Epidermal melanocyte (primary cell): ENCODE measurements around the gene CTNND1.

Source experiments
- DNase-seq: peaks from one replicate; pipeline ENCODE4 v3.0.0; 2011; ENCODE audit warnings: low spot score; ENCODE audit not compliant: insufficient read length

CTNND1 gene

DNA sequence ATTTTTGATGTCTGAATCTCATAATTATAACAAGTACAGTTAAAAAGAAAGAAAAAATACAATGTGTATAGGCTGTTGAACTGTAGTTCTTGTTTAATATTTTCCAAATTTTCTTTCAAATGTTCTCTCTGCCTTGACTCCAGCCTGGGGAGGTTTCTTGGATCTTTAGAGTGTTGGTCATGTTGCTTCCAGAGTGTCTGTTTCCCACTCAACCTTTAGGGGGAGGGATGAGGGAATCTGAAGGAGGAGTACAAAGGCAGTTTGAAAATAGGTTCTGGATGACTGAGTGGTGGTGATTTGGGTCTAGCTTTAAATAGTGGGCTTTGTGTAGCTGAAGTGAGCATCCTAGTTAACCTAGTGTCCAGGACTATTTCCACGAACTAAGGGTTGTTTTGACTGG, 2.0 kb downstream of the CTNND1 start:
- DNase-seq: peak; percentile 53

DNA sequence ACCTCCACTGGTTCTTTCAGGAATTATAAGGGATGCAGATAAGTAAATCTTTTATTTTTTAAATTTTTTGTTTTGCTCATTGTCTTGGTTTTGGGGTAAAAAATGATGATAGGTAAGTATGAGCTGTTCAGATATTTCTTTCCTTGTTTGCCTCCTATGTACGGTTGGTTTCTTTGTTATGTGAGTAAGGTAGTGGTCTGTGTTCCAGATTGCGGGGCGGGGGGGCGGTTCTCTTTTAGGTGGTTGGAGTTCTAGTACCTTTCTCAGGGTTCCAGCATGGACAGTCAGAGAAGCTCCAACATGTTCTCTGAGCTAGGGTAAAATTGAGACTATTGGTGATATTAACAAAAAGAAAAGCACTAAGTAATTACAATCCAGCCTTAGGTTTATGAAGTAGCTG, 2.4 kb downstream of the CTNND1 start:
- DNase-seq: no peak

DNA sequence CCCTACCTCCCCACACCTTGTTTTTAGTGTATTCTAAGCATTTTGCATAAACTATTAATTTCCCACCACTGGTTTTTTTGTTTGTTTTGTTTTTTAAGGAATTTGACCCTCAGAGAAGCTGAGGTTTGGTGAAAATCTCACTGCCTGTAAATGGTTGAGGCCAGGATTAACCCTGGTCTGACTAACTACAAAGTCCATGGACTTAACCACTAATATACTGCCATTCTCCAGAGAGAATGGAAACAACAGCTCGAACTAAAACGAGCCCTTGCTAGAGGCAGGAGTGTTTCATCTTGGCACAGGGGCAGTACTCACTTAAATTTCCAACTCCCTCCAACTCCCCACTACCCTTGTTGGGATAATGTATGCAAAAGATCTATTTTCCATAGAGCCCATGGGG, 3.0 kb downstream of the CTNND1 start:
- no peak for DNase-seq

DNA sequence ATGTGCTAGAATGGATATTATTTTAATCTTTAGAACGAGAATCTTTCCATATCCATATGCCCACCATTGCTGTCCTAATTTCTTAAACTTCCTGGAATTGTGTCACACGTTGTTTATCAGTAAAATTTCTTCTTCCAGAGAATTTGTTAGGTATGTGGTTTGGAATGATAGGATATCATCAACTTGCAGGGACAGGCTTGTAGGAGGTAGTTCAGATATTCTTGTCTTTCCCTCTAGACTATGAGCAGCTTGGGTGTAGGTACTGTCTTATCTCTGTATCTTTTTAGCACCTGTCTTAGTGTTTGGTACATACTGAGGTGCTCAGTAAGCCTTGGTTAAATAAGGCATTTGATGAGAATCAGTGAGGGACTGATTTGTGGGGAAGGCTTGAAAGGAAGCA, 3.4 kb downstream of the CTNND1 start:
- DNase-seq: no peak

DNA sequence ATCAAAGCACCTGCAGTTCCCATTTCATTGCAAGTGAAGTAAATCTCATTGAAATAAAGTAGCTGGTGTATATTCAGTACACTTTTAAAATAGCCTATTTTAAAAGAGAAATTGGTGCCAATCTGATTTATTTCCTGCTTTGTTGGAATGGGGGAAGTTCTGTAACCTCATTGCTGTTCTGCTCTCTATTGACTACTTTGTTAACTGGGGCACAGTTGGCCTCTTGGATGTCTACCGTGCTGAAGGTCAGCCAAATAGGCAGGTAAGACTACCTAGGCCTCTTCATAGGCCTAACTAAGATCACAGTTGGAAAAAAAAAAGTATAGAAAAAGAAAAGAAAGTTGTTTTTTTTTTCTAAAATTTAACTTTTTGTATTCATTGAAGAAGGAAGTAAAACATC, 9.2 kb downstream of the CTNND1 start:
- DNase-seq: no peak

DNA sequence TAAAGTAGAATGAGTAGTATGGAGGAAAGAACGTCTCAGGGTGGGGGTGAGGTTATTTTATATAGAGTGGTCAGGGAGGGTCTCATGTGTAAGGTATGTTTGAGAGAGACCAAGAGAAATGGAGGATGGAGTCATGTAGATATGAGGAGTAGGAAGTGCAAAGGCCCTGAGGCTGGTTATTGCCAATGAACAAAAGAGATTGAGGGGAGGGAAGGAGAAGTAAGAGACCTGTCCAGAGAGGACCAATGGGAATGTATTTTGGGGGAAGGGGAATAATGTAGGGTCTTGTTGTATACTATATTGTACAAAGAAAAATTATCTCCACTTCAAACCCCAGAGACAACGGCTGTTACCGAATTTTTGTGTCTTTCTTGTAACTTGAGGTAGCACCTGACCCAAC, 9.8 kb downstream of the CTNND1 start:
- no peak for DNase-seq

DNA sequence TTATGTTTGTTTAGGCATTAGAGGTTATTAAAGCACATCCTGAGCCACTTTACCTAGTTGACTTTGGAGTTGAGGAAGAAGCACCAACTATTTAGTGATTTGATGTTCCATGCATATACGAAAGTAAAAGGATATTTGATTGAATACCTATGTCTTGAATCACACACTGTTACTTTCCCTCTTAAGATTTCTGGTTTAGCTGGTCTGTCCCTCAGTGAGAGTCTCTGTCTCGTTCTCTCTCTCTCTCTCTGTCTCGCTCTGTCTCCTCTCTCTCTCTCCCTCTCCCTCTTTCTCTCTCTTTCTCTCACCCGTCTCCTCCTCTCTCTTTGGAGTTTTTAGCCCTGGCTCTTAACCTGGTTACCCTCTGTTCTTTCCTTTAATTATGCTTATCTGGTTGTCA, 11.0 kb downstream of the CTNND1 start:
- DNase-seq: no peak

DNA sequence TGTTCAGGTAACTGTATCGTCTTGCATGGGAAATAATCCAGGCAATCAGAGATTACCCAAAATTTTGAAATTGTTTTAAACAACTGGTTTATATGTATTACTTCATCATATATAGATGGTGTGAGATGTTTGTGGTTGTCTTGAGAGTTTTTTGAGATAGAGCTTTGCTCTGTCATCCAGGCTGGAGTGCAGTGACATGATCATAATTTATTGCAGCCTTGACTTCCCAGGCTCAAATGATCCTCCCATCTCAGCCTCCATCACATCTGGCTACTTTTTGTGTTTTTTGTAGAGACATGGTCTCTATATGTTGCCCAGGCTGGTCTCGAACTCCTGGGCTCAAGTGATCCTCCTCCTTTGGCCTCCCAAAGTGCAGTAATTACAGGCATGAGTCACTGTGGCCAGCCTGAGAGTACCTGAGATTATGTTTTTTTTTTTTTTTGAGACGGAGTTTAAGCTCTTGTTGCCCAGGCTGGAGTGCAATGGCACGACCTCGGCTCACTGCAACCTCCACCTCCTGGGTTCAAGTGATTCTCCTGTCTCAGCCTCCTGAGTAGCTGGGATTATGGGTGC, 11.5 kb downstream of the CTNND1 start:
- DNase-seq: no peak

DNA sequence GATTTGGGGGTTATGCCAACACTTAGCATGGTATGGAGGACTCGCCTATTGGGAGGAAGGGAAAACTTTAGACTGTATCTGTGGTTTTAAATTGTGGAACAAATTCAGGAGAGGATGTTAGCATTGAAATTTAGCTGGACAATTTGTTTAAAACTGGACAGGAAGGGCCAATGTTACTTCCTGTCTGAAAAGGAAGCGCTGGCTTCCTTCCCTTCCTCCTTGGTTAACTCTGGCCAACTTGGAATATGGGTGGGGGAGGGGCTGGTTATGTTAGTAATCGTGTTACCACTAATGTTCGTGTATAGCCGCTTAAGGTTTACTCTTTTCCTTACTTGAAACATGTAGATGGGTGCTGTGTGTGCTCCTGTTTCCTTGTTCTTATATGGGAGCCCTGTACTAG, 13.9 kb downstream of the CTNND1 start:
- no peak for DNase-seq

DNA sequence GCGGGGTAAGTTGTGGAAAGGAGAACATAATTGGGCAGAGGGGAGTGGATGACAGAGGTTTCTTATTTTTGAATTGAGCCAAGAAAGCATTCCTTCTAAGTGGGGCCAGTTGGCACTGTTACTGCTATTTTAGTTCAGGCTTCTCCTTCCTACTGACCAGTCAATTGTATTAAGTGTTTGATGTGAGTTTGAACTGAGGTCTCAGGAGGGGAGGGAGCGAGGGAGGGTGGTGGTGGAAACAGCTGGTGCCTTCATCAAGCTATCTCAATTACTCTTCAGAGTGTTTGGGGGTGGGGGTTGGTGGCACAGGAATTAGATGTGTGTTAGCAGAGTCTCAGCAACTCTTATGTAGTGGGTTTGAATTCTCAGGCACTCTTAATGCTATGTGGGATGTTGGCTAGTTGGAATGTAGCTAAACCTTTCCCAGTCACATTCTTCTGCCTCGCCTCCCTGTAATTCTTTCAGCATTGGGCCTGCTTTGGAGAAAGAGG, 14.5 kb downstream of the CTNND1 start:
- no peak for DNase-seq

DNA sequence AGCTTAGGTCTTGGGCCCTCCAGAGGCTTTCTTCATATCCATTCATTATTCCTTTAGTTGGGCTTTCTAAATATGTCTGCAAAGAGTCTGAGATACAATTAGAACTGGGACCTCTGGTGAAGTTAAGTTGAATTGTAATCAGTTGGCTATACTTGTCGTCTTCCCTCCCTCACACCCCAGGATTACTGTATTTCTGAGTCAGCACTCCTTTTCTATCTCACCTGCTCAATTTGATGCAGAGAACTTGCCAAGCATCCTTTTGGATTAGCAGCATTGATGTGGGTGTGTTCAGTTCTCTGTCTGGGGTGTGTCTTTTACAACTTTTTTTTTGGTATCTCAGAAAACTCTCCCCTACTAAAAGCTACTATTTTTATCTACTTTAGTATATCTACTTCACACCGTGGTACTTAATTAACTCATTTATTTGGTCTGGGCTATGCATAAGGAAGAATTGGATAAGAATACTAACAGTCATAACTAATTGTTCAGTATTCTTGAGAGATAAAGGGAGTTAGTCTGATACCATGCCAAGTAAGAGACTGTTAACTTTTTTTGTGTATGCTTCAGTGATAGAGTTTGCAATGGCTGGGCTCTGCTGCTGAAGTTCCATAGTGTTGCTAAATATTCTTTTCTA, 15.1 kb downstream of the CTNND1 start:
- no peak for DNase-seq

DNA sequence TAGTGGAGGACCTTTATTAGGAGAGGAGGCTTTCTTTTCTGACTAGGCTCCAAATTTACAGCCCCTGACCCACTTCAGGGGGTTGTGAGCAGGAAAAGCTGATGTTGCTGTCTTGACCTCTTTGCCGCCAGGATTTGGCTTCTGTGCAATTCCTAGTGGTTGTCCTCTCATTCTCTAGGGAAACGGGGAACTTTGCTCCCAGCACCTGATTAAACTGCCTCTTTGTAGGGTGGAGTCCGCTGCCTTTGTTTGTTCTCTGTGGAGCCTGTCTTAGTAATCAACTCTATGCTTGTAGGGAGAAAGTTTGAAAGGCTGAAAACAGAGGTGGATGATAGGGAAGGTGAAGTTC, 16.3 kb downstream of the CTNND1 start:
- no peak for DNase-seq

DNA sequence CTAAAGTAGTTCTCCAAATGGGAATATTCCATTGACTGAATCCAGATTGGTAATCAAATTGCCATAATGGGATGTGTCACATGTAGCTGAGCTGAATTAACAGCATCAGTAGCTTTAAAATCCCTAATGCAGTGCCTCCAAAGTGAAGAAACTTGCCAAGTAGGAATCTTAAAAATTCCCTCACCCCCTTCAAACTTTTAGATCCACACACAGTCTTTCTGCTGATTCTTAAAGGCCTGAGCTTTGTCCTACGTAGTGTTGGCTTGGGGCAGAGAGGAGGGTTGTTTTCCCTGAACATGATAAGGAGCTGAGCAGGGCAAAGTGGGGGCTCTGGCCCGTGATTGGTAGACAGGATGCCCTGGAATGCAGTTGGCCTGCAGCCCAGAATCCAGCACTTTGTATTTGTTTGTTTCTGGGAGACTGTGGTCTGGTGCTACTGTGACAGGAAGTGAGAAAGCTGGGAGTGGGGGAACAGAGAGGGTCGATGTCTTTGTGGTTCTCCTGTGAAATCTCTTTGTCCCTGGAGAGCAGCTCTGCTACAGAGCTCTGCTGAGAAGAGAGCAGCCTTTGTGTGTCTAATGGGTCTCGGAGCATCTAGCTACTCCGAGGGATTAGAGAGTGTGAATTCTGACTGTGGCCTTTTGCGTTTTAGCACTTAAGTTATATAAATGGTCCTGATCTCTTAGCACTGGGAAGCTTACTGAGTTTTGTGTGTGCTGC, 16.9 kb downstream of the CTNND1 start:
- peak; percentile 84 for DNase-seq

DNA sequence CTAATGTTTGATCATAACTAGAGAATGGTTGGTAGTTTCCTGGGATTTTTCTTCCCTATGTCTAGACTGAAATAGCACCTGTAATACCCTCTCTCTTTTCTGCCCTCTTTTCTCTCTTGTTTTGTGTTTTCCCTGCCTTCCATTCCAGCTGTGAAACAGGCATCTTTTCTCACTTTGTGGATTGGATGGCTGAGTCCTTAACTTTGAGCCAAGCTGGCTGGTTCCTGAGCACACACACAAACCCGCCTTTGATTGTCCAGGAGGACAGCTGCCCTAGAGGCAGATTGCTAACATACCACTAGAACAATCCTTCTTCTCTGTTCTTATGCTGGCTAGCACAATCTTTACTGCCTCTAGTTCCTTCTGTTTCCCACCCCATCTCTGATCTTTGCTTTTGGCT, 17.7 kb downstream of the CTNND1 start:
- peak; percentile 64 for DNase-seq

DNA sequence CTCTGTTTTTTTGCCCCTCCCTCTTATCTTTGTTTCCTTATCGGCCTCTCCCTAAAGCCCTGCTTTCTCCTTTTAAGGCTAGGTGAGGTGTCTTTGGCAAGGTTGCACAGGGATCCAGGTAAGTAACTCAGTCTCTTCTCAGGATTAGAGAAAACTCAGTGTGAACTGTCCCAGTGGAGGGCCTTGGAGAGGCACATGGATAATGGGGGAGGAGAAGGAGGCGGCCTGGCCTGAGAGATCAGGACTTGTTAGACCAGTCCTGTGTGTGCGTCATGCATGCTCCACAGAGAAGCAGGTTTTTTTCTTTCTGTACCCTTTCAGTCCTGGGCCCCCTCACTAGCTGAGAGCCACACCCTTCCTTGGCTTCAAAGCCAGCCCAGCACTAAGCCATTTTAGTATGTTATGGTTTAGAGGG, 19.9 kb downstream of the CTNND1 start:
- DNase-seq: no peak

DNA sequence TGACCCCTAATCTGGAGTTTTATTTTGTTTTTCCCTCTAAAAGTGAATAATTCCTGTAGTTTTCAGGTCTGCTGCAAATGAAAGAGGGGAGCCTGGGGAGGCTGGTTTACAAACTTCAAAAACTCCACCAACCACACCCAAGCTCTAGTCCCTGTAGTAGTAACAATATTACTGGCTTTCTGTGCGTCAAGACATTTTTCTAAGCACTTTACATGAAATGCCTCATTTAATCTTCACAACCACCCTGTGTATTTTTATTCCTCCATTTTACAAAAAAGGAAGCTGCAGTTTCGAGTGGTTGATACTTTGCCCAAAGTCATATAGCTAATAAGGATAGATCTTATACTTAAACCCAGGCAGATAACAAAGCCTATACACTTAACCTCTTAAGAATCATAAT, 23.5 kb downstream of the CTNND1 start:
- DNase-seq: no peak

DNA sequence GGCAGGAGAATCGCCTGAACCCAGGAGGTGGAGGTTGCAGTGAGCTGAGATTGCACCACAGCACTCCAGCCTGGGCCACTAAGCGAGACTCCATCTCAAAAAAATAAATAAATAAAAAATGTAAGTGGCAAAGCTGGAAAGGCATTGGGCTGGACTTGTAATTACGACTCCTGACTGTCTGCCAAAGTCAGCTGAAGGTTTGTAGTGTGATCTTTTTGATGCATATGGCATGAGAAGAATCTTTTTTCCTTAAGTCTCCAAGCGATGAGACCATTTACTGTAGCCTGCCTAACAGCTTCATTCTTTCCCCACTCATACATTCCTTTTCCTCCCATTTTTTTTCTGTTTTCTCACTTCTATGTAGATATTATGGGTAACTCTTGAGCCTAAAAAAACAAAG, 24.8 kb downstream of the CTNND1 start:
- no peak for DNase-seq

DNA sequence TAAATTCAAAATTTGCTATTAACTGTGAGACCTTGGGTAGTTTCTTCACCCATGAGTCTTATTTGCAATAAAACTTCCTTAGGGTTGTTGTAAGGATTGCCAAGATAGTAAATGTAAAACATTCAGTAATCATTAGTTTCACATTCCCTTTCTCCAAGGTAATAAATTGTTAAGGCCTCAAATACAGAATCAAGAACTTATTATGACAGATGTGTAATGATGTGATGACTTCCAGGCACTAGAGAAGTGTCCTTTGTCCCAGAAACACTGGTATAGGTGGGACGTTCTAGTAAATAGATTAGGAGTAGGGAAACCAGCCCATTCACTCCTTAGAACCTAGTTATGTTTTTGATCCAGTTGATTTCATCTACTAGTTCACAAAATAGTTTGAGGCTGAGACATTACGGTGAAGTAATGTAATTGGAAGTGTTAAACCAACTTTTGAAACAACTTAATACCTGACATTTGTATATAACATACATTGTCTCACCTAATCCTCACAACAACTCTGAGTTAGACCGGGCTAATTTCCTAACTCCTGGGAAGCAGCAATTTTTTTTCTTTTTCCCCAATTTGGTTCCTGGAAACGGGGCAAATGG, 25.5 kb downstream of the CTNND1 start:
- no peak for DNase-seq

DNA sequence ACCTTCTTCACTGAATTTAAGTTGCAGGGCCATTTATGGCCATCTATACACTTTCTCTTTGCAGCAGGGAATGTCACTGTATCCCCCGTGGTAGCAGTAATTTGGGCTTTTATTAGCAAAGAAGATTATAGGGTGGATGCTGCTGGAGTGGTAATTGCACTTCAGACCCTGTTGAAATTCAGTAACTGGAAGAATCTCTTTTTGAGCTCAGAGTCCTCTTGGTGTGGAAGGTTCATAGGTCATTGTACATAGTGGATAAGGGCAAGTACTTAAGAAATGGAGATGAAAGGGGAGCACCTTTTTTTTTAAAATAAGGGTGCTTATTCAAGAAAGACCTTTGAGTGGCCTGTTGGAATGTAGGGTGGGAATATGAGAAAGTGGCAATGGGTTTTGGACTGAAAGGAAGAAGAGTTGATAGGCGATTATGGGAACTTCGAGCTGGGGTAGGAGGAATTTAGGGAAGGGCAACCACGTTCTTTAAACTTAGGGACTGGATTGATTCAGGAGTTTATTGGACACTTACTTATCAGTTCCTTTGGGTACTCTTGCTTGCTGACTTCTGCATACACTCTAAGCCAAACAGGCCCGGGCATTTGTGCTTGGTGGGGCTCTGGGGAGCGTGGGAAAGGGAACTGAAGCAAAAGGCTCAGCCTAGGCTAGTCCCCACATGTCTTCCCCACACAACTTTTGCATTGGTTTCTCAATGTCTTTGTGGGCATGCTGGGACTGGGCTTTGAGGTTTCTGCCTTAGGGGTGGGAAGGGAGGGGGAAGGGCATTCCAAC, 26.5 kb downstream of the CTNND1 start:
- DNase-seq: no peak

DNA sequence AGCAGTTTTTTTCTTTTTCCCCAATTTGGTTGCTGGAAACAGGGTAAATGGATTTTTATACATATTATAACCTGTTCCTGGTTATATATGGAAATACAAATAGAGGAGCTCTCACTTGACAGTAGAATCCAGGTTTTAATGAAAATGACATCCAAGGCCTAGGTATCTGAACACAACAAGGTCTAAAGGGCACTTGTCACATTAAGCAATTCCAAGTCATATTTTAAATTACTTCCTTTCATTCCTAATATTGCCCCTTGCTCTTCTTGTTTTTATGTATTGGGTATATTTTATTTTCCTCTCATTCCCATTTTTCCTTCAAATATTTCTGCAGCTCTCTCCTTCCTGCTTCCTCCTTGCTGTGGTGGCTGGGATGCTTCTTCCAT, 27.1 kb downstream of the CTNND1 start:
- no peak for DNase-seq

DNA sequence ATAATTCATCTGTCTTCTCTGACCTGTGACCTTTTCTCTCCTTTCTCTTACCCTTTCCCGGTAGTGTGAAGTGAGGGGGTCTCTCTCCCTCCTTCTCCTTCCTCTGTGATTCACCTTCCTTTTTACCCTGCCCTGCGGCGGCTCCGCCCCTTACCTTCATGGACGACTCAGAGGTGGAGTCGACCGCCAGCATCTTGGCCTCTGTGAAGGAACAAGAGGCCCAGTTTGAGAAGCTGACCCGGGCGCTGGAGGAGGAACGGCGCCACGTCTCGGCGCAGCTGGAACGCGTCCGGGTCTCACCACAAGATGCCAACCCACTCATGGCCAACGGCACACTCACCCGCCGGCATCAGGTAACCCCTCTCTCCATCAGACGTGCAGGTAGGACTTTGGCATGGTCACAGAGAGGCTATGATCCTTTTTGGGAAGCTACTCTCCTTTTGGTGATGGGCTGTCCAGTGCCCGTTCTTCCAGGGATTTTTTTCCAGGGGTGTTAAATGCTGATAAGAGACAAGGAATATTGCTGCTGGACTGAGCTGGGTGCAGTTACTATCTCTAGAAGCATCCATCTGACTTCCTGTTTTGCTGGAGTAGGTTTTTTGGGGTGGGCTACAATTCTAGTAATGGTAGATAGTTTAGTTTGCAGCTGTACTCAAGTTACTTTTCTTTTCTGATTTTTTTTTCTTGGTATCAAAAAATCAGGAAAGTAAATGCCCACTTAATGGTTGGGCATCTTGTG, 29.9 kb downstream of the CTNND1 start:
- DNase-seq: no peak
